ENCODE measurements around the gene MARCO.

The MARCO gene

GRCh38 chr2:118942031-118942430 is at the start of gene MARCO:
Gene MARCO (plus strand): TSS chr2:118942194. CDS start chr2:118942301, 107 bp downstream.
- DNase-seq: no peak

GRCh38 chr2:118893100-118893499 is 48.9 kb upstream of the MARCO start:
- no peak for DNase-seq

GRCh38 chr2:118902266-118903028 is 39.5 kb upstream of the MARCO start:
- DNase-seq: no peak

- DNase-seq: no peak
Measured at GRCh38 chr2:118903029-118903351, 39.0 kb upstream of the MARCO start.

GRCh38 chr2:118903551-118904479 is 38.2 kb upstream of the MARCO start:
- no peak for DNase-seq

- DNase-seq: no peak
Measured at GRCh38 chr2:118905206-118905605, 36.8 kb upstream of the MARCO start.

GRCh38 chr2:118906186-118906585 is 35.8 kb upstream of the MARCO start:
- DNase-seq: no peak

GRCh38 chr2:118907759-118908158 is 34.2 kb upstream of the MARCO start:
- no peak for DNase-seq

- DNase-seq: no peak
Measured at GRCh38 chr2:118909191-118909590, 32.8 kb upstream of the MARCO start.

- no peak for DNase-seq
Measured at GRCh38 chr2:118911166-118911856, 30.7 kb upstream of the MARCO start.

- no peak for DNase-seq
Measured at GRCh38 chr2:118911936-118912335, 30.1 kb upstream of the MARCO start.

GRCh38 chr2:118913131-118913802 is 28.7 kb upstream of the MARCO start:
- no peak for DNase-seq

- no peak for DNase-seq
Measured at GRCh38 chr2:118913803-118914645, 28.0 kb upstream of the MARCO start.

- no peak for DNase-seq
Measured at GRCh38 chr2:118914721-118915453, 27.1 kb upstream of the MARCO start.

- no peak for DNase-seq
Measured at GRCh38 chr2:118918017-118918416, 24.0 kb upstream of the MARCO start.

- DNase-seq: no peak
Measured at GRCh38 chr2:118921646-118922045, 20.3 kb upstream of the MARCO start.

GRCh38 chr2:118922254-118922653 is 19.7 kb upstream of the MARCO start:
- DNase-seq: no peak

- DNase-seq: no peak
Measured at GRCh38 chr2:118923371-118923770, 18.6 kb upstream of the MARCO start.

GRCh38 chr2:118925476-118925875 is 16.5 kb upstream of the MARCO start:
- DNase-seq: no peak

- DNase-seq: no peak
Measured at GRCh38 chr2:118925981-118926380, 16.0 kb upstream of the MARCO start.

- DNase-seq: no peak
Measured at GRCh38 chr2:118929059-118929458, 12.9 kb upstream of the MARCO start.
